ENCODE measurements around the gene CADM2. TPM values are rescaled to one million over a fixed set of nuclear protein-coding genes. Genes with fewer than 3 reads are reported as not detected.

The CADM2 gene
- total RNA-seq, 2 donors from 2014 or later: 0.27 to 11.7 TPM

GRCh38 chr3:84961521-84962255 lies 2.9 kb downstream of the CADM2 start:
- TF ChIP-seq POLR2A (IDR thresholded peaks at IDR 0.05) (no peak), CTCF (IDR thresholded peaks at IDR 0.05) (no peak), POLR2AphosphoS5 (IDR thresholded peaks at IDR 0.05) (no peak)
- H3K36me3 ChIP-seq: no peaks in the 10 kb centered on the region
- intact Hi-C loops (cut with DNase I): no loop called here
- H3K9me3 ChIP-seq: no peaks in the 10 kb centered on the region
- DNase-seq (ENCODE audit: low spot score): no peak
- no peak overlapping the region for H3K27ac ChIP-seq
- H3K4me3 ChIP-seq: no peak overlapping the region
- WGBS: 5% methylated on average over 23 of the region's 23 CpGs
- H3K4me1 ChIP-seq (replicated peaks): peaks cover 5% of the 10 kb centered on the region
- peaks cover 9% of the 10 kb centered on the region for H3K27me3 ChIP-seq (replicated peaks; ENCODE audit: insufficient read depth)

- Histone ChIP-seq H3K4me1 (replicated peaks) (peaks cover 5% of the 10 kb centered on the region), H3K4me3 (no peak overlapping the region), H3K27me3 (replicated peaks; ENCODE audit: insufficient read depth) (peaks cover 9% of the 10 kb centered on the region), H3K9me3 (no peaks in the 10 kb centered on the region), H3K36me3 (no peaks in the 10 kb centered on the region), H3K27ac (no peak overlapping the region)
- no peak for DNase-seq (ENCODE audit: low spot score)
- no peak for TF ChIP-seq POLR2AphosphoS5 (IDR thresholded peaks at IDR 0.05)
- no peak for TF ChIP-seq CTCF (IDR thresholded peaks at IDR 0.05)
- TF ChIP-seq POLR2A (IDR thresholded peaks at IDR 0.05): no peak
- intact Hi-C loops (cut with DNase I): no loop called here
- 60% methylated on average over 5 of the region's 5 CpGs for WGBS
These were observed 3.6 kb downstream of the CADM2 start for GRCh38 chr3:84962415-84962814.

- WGBS: 88% methylated on average over 2 of the region's 2 CpGs
- H3K27me3 ChIP-seq (replicated peaks; ENCODE audit: insufficient read depth): peaks cover 9% of the 10 kb centered on the region
- H3K9me3 ChIP-seq: no peaks in the 10 kb centered on the region
- no peak overlapping the region for H3K27ac ChIP-seq
- TF ChIP-seq POLR2AphosphoS5 (IDR thresholded peaks at IDR 0.05) (no peak), POLR2A (IDR thresholded peaks at IDR 0.05) (no peak), CTCF (IDR thresholded peaks at IDR 0.05) (no peak)
- H3K4me3 ChIP-seq: no peak overlapping the region
- peaks cover 5% of the 10 kb centered on the region for H3K4me1 ChIP-seq (replicated peaks)
- no peaks in the 10 kb centered on the region for H3K36me3 ChIP-seq
- intact Hi-C loops (cut with DNase I): no loop called here
- DNase-seq (ENCODE audit: low spot score): no peak
These were observed 4.3 kb downstream of the CADM2 start for GRCh38 chr3:84963137-84963536.

GRCh38 chr3:84965141-84965540 lies 6.4 kb downstream of the CADM2 start:
- WGBS: 17% methylated on average over 1 of the region's 1 CpG
- no peaks in the 10 kb centered on the region for H3K36me3 ChIP-seq
- TF ChIP-seq POLR2AphosphoS5 (IDR thresholded peaks at IDR 0.05) (no peak), POLR2A (IDR thresholded peaks at IDR 0.05) (no peak), CTCF (IDR thresholded peaks at IDR 0.05) (no peak)
- no peaks in the 10 kb centered on the region for H3K9me3 ChIP-seq
- no peak overlapping the region for H3K4me3 ChIP-seq
- no peak for DNase-seq (ENCODE audit: low spot score)
- intact Hi-C loops (cut with DNase I): no loop called here
- H3K4me1 ChIP-seq (replicated peaks): no peaks in the 10 kb centered on the region
- peaks cover 3% of the 10 kb centered on the region for H3K27me3 ChIP-seq (replicated peaks; ENCODE audit: insufficient read depth)
- H3K27ac ChIP-seq: no peak overlapping the region

All from prostate gland (tissue), 2 donors.